GM18526 (cell line): Measurements from ENCODE around the gene NHLRC3.

ENCODE experiments used
- POLR2A ChIP-seq: IDR thresholded peaks from 3 replicates; pipeline ENCODE4 v1.6.1; 2011; ENCODE audit not compliant: insufficient read length; ENCODE audit errors: extremely low read depth

The NHLRC3 gene

GRCh38 chr13:39099231-39099630 lies 61.0 kb downstream of the NHLRC3 start:
- TF ChIP-seq POLR2A, result no peak
